Left lung (tissue), 10 donors: ENCODE data around the gene HSF2BP. TPM values are rescaled to one million over a fixed set of nuclear protein-coding genes. Genes with fewer than 3 reads are reported as not detected.
"Not testable (repeated sequence)": the region's sequence is repeated elsewhere in the genome, so short reads cannot be mapped to it uniquely, and the experiment has no call there.

ENCODE experiments used
- ATAC-seq: fragments of 200-7000 bp; cut with Tn5 transposase; one replicate; pipeline ENCODE4 v1.9.1; 2020; ENCODE audit warnings: moderate library complexity
- DNase-seq, 4 donors: peaks; one replicate each; pipeline ENCODE4 v3.0.0-alpha.2; 2013 to 2020
- H3K27ac ChIP-seq, 2 donors: fragments of 200-600 bp; sonication (generic) in 1 of 2; one replicate each; pipeline versions ENCODE4 v1.5.0 to v1.8.0; 2020 to 2021
- H3K27me3 ChIP-seq, 2 donors: fragments of 200-600 bp; sonication (generic) in 1 of 2; one replicate each; pipeline versions ENCODE4 v1.5.0 to v1.8.0; 2020 to 2021
- H3K36me3 ChIP-seq, 2 donors: fragments of 200-600 bp; sonication (generic) in 1 of 2; one replicate each; pipeline versions ENCODE4 v1.5.0 to v1.8.0; 2020 to 2021
- H3K4me1 ChIP-seq, 2 donors: fragments of 200-600 bp; one replicate each; pipeline ENCODE4 v1.8.0; 2021
- H3K4me3 ChIP-seq, 2 donors: fragments of 200-600 bp; sonication (generic) in 1 of 2; one replicate each; pipeline versions ENCODE4 v1.5.0 to v1.8.0; 2020 to 2021; ENCODE audit warnings: mild to moderate bottlenecking in 1 of 2
- H3K9me3 ChIP-seq, 2 donors: fragments of 200-600 bp; sonication (generic) in 1 of 2; one replicate each; pipeline versions ENCODE4 v1.5.0 to v1.8.0; 2020 to 2021
- CTCF ChIP-seq, 2 donors: fragments of 200-600 bp; sonication (generic) in 1 of 2; IDR thresholded peaks; one replicate each; pipeline versions ENCODE4 v1.5.0 to v1.8.0; 2021; ENCODE audit warnings: antibody characterized with exemption in 2 of 2
- intact Hi-C, 2 donors: fragments of 100-400 bp; cut with DNase I; formaldehyde crosslinking; loops; one replicate each; pipeline versions ENCODE4 v1.11.2 to v1.14.2; 2022
- polyA plus RNA-seq, 6 donors: library from polyadenylated mRNA; unstranded; fragments of 120-200 nt; gene quantifications; one replicate each; pipeline ENCODE4 v1.2.1, GENCODE V29; 2013; ENCODE audit not compliant: insufficient read length in 6 of 6
- total RNA-seq, 2 donors: library from RNA; stranded (reverse); fragmentation: NEBNext Ultra II Directional; extraction: Animal tissue kit (Norgen Biotek cat#: 25700); gene quantifications; one replicate each; pipeline ENCODE4 v1.2.1, GENCODE V29; 2021
- donor health status: DM: no; HTN: yes; CAD: no.
- donor health status: DM: no; HTN: no; CAD: no.

The HSF2BP gene
- total and polyA plus RNA-seq, 8 donors: 0.29 to 1.7 (median 1.2) TPM

GRCh38 chr21:43658088-43658741 is 1.1 kb downstream of the HSF2BP start:
- Histone ChIP-seq H3K4me3 (no peak overlapping the region), H3K4me1 (peaks cover 11 to 39% of the 10 kb centered on the region in 2 donors), H3K27me3 (peaks cover 0 to 16% of the 10 kb centered on the region in 2 donors), H3K9me3 (no peaks in the 10 kb centered on the region), H3K27ac (no peak overlapping the region), H3K36me3 (peaks cover 0 to 14% of the 10 kb centered on the region in 2 donors)
- DNase-seq (no peak), ATAC-seq (no peak)
- TF ChIP-seq CTCF (IDR thresholded peaks at IDR 0.05): no peak
- intact Hi-C loops: no loop called here

DNA sequence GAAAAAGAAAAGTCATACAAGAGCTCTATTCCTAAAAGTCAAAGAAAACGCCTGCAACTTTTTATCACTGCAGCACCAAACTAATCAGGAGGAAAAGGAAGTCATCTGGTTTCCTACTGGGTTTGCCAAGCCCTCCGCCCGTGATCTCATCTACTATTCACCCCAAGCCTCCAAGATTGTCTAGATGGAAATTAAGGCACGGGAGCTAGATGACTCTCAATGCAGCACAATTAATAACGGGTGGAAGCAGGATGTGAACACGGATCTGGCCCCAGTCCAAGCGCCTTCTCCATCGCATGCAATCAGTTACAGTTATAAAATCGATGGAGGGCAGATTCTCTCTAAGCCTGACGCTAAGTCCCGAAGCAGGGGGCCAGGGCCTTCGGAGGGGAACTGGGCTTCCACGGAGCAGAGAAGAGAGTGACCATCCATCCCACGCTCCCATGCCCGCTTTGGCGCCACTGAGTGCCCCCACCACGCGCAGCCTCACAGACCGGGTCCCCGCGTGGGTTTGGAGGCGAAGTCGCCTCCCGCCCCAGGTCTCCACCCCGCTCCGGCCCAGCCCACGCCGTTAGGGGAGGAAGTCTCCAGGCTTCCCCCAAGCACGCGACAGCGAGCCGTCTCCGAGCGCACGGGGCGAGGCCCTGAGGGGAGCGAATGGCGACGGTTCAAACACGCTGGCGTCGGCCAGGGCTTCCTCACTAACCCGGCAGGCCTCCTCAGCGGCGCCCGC is 1.8 kb downstream of the HSF2BP start:
- Histone ChIP-seq H3K4me3 (no peak overlapping the region), H3K9me3 (no peaks in the 10 kb centered on the region), H3K27me3 (peaks cover 0 to 16% of the 10 kb centered on the region in 2 donors), H3K36me3 (peaks cover 0 to 8% of the 10 kb centered on the region in 2 donors), H3K27ac (no peak overlapping the region), H3K4me1 (peaks cover 11 to 39% of the 10 kb centered on the region in 2 donors)
- DNase-seq (peak in 1 of 4 donors; percentile 80), ATAC-seq (no peak)
- TF ChIP-seq CTCF (IDR thresholded peaks at IDR 0.05): no peak
- intact Hi-C loops: no loop called here

GRCh38 chr21:43654806-43655489 is 4.3 kb downstream of the HSF2BP start:
- H3K36me3 ChIP-seq: no peaks in the 10 kb centered on the region

GRCh38 chr21:43653626-43654025 is 5.7 kb downstream of the HSF2BP start:
- DNase-seq (no peak), ATAC-seq (no peak)
- no peak for TF ChIP-seq CTCF (IDR thresholded peaks at IDR 0.05)
- H3K4me3 ChIP-seq: no peak overlapping the region
- no peaks in the 10 kb centered on the region for H3K36me3 ChIP-seq
- peaks cover 0 to 16% of the 10 kb centered on the region in 2 donors for H3K27me3 ChIP-seq
- H3K27ac ChIP-seq: no peak overlapping the region
- intact Hi-C loops: no loop called here
- peaks cover 0 to 15% of the 10 kb centered on the region in 2 donors for H3K4me1 ChIP-seq
- no peaks in the 10 kb centered on the region for H3K9me3 ChIP-seq

More at GRCh38 chr21:43654806-43655489, 4.3 kb downstream of the HSF2BP start:
- TF ChIP-seq CTCF (IDR thresholded peaks at IDR 0.05): no peak
- Histone ChIP-seq H3K4me3 (no peak overlapping the region), H3K27ac (no peak overlapping the region), H3K9me3 (no peaks in the 10 kb centered on the region), H3K4me1 (peaks cover 4 to 24% of the 10 kb centered on the region in 2 donors), H3K27me3 (peaks cover 0 to 16% of the 10 kb centered on the region in 2 donors)
- ATAC-seq (no peak), DNase-seq (no peak)
- intact Hi-C loops: no loop called here

DNA sequence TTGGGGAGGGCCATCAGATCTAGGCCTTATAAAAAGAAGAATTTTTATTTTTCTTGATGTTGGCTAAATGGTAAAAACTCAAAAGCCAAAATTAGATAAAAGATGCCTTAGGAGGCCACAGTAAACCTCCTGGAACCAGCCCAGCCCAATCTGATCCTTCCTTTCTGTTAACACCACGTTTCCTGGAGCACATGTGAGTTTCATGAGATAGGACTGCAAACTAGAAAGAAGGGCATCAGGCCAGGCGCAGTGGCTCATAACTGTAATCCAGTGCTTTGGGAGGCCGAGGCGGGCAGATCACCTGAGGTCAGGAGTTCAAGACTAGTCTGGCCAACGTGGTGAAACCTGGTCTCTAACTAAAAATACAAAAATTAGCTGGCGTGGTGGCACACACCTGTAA is 6.7 kb downstream of the HSF2BP start:
- Histone ChIP-seq H3K4me1 (peaks cover 0 to 5% of the 10 kb centered on the region in 2 donors), H3K27ac (no peak overlapping the region), H3K27me3 (peaks cover 0 to 10% of the 10 kb centered on the region in 2 donors), H3K9me3 (no peaks in the 10 kb centered on the region), H3K4me3 (no peak overlapping the region), H3K36me3 (no peaks in the 10 kb centered on the region)
- intact Hi-C loops: no loop called here
- TF ChIP-seq CTCF (IDR thresholded peaks at IDR 0.05): no peak
- no peak for DNase-seq
- ATAC-seq: no peak

DNA sequence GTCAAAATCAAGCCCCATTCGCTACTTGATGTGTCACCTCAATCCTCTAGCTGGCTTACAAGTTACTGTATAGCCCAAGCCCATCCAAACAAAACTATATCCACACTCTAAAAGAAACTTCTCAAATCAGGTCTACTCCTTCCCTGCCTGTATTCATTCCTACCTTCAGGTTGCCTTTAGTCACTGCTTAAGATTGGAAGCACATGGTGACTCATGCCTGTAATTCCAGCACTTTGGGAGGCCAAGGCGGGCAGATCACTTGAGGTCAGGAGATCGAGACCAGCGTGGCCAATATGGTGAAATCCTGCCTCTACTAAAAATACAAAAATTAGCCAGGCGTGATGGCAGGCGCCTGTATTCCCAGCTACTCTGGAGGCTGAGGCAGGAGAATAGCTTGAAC is 7.4 kb downstream of the HSF2BP start:
- DNase-seq, intact Hi-C loops, H3K36me3 ChIP-seq, H3K27ac ChIP-seq, H3K27me3 ChIP-seq, H3K4me3 ChIP-seq, ATAC-seq, H3K9me3 ChIP-seq, H3K4me1 ChIP-seq: not testable (repeated sequence)
